Inflammatory macrophage treated with lipopolysaccharide for 4 hours (primary cell): ENCODE results near the gene STUM.
A peak's percentile ranks its signal among the peaks of the same experiment; 100 is the strongest.

Experiments
- DNase-seq: peaks from one replicate; pipeline ENCODE4 v3.0.0-alpha.2; 2020

Gene STUM

DNA sequence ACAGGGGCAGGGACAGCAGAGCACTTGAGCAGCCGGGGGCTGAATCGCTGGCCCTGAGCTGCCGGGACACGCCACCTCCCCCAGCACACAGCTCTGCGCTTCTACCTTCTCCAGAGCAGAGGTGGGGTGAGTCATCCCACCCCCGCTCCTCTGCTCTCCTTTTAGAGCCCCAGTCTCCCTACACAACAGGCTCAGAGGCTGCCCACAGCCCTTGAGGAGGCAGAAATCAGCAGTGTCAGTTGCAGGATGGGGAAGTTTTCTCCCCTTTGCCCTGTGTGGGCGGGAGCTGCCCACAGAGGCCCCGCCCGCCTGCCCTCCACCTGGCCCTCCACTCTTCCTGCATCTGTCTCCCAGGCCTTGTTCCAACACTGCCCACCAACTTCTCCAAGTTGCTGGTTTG, 94.6 kb downstream of the STUM start:
- peak; percentile 66 for DNase-seq

DNA sequence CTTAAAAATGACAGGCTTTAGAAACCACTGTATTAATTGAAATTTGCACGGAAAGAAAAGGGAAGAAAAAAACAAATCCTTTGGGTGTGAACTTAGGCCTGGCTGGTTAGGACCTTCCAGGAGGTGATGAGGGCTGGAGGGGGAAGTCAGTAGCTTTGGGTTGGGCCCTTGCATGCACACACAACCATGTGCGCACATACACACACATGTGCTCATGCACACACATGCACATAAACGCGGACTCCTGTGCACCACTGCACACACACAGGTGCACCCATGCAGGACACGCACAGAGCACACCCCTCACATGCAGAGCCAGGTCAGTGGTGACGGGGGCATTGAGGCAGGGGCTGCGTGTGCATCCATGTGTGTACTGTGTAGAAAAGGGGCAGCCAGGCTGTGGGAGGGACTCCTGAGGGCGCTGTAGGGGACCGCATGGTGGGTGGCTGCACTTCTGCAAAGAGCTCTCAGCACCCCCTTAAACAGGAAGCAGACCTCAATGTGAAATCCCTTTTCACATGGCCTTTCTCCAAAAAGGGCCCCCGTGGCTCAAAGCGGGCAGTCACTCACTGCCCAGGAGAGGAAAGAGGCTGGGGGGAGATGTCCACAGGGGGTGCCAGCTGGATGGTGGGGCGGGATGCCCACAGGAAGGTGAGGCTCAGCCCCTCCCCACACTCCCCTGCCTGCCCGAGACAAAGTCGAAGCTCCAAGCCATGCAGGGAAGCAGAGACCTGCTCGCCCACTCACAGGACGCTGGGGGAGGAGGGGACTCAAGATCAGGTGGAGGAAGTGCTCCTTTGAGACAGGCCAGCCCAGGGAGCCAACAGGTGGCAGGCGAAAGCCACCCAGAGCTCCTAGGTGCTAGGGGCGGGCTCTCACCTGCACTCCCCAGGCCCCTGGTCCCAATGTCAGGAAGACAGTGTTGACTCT, 95.3 kb downstream of the STUM start:
- peak; percentile 67 for DNase-seq

DNA sequence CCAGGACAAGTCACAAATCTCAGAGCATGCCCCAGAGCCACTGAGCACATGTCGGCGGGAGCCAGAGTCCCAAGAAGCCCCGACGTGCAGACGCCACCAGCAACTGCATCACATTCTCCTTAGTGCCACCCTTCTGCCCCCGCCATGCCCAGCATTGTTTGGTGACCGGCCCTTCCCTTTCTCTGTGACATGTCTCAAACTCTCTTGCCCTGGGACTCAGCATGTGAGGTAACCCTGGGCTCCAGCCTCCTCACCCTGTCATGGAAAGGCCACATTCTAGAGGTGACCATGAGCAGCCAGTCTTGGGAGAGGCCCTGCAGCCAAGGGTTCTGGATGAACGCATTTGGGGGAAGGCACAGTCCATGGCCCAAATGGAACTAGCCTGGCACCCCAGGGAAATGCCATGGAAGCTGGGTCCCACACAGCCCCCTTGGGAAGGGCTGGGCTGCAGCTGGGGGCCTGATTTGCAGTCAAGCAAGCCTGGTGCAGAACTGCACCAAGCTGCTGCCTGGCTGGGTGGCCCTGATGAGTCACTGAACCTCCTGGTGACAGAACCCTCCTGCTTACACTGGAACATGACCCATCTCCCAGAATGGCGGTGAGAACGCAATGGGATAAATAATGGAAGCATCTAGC, 96.1 kb downstream of the STUM start:
- DNase-seq = peak; percentile 31

DNA sequence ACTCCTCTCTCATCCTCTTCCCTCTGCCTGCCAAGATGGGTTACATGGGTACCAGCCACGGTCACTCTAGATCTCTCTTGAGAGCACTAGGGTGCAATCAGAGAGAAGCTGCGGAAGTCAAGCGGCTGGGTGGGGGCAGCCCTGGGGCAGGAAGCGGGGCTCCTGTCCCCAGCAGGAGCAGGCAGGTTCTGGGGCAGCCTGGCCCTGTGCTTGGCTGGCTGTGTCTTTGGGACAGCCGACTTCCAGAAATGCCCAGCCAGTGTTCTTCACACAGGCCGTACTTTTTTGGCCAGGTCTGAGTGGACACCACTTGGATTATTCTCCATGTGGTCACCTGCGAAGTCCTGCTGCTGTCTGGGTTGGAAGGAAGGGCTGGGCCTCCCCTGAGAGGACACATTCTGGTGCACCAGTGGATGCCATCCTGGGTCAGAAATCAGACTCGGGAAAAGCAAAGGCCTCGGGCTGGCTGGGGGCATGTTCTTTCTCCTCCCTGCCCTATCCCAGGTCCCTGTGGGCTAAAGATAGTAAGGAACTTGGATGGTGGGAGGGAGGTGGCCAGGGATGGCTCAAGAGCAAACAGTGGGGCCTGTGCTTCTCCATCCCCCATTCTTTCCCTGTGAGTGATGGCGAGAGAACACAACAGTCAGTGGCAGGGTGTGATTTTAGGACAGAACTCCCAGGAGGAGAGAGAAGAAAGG, 96.9 kb downstream of the STUM start:
- DNase-seq = no peak

DNA sequence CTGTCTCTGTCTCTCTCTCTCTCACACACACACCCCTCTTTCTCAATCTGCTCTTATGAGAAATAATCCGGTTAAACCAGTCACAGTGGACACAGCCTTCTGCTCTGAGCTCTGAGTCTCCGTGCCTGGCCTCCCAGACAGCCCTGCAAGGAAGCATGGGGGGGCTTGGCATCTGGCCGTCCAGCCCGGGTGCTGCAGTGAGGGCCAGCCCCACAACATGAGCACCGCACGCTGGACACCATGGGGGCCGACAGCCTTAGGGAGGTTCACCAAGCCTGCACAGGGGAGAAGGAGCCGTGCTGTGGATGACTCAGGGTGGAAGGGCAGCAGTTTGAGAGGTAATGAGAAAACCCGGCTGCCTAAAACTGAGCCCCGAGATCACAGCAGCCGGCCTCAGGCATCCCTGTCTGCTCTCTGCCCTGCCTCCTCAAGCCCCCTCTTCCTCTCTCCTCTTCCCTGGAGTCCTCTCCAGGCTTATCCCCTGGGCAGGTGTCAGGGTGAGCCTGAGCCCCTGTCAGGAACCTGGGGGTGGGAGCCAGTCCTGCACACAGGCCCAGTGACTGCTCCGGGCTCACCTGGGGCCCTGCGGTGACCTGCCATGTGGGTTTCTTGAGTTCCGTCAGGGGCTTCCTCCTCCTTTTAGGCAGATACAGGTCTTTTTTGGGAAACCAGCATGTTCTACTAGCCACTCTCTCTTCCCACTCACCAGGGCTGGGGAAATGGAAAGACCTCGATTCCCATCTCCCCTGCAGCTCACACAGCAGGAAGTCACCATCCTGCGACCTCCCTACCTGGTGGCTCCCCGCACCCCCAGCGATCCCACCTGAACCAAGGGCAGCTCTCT, 97.7 kb downstream of the STUM start:
- no peak for DNase-seq

DNA sequence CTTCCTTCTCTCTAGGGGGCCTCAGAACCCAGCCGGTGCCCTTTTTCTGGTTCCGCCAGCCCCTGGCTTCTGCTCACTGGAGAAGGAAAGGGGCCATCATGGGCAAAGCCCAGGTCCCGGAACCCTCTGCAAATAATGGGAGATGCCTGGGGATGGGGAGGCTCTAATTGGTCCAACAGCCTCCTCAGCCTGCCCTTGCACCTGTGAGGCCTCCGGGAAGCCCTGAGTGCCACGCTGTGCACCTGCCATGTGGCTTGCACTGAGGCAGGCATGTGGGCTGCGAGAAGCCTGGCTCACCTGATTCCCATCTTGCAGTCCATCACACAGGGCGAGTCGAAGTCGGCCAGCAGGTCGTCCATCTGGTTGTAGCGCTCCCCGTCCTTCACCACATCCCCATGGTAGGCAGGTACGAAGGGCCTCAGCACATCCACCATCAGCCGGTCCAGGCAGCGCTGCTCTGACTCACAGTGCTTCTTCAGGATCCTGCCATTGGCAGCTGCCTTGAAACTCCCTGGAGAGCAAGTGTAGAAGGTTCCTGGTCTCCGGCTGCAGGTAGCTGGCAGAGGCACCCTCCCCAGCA, 98.4 kb downstream of the STUM start:
- no peak for DNase-seq

DNA sequence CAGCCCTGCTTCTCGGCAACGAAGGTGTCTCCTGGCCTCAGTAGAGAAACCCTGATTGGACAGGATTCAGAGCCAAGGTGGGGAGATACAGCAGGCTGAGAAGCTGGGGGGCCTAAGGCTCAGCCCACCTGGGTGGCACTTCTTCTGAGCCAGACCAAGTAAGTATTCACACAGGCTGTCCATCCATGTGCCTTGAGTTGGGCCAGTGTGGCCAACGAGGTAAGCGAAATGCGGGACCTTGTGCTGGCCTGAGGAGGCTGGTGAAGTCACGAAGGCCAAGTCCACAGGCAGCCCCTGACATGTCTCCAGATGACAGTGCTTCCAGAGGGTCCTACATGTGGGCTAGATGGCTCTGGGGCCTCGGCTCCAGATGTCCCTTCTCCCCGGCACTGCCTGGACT, 99.2 kb downstream of the STUM start:
- DNase-seq = no peak

DNA sequence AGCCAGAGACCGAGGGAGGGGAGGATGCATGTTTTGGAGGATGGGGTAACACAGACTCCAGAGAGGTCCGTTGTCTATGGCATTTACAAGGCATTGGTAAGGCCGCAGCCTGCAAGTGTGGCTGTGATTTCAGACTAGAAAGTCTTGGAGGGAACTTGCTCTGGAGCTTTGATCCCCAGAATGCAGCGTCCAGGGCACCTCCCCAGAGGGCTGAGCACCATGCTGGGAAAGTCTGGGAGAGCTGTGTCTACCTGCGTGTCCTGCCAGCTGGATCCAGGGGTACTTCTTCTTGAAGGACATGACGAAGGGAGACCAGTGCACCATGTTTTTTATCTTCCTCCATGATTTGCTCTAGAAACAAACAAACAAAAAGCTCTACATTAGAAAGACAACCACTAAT, 99.9 kb downstream of the STUM start:
- DNase-seq = no peak

DNA sequence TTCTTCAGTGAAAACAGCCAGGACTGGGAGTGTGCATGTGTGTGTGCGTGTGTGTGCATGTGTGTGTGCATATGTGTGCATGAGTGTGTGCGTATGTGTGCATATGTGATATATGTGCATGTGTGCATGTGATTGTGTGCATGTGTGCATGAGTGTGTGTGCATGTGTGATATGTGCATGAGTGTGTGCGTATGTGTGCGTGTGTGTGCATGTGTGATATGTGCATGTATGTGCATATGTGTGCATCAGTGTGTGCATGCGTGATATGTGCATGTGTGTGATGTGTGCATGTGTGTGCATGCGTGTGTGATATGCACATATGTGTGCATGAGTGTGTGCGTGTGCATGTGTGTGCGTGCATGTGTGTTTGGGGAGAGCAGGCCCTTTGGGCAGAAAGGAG, 100.7 kb downstream of the STUM start:
- DNase-seq = no peak

DNA sequence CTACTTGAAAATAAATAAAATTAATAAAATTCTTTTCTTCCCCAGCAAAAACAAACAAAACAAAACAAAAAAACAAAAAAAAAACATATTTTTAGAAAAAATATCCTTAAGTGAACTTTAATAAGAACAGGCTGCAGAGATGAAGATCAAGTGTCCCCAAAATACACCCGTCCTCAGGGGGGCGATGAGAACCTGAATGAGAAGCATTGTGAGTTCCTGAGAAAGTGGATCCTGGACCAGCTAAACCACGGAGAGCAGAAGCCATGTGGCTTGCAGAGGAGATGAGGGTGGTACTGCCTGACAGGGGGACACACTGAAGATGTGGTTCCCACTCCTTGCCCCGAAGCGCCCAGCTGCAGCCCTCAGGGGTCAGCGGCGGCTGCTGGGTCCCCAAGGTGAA, 101.2 kb downstream of the STUM start:
- DNase-seq = no peak

DNA sequence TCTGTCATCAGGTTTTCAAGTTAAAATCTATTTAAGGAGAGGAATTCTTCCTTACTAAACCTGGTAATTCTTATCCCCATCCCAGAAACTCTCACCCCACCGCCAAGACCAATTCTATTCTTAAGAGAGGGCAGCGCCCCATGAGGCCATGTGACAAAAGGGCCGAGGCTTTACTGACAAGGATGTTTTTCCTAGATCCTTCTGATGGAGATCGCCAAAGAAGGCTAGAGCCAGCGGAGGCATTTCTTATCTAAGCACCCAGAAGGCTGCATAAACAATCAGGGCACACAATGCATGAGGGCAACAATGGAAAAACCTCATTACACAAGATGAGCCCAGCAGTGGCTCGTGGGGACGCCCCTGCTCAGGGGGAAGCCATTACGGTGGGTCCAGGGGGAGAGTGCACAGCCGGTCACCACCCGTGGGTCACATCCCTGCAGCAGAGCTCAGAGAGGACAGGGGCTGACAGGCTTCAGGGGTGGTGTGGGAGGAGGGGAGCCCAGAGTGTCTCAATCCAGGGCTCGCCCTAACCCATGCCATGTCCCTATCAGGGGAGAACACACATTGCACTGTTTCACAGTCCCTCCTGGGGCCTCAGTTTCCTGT, 101.8 kb downstream of the STUM start:
- peak; percentile 49 for DNase-seq

DNA sequence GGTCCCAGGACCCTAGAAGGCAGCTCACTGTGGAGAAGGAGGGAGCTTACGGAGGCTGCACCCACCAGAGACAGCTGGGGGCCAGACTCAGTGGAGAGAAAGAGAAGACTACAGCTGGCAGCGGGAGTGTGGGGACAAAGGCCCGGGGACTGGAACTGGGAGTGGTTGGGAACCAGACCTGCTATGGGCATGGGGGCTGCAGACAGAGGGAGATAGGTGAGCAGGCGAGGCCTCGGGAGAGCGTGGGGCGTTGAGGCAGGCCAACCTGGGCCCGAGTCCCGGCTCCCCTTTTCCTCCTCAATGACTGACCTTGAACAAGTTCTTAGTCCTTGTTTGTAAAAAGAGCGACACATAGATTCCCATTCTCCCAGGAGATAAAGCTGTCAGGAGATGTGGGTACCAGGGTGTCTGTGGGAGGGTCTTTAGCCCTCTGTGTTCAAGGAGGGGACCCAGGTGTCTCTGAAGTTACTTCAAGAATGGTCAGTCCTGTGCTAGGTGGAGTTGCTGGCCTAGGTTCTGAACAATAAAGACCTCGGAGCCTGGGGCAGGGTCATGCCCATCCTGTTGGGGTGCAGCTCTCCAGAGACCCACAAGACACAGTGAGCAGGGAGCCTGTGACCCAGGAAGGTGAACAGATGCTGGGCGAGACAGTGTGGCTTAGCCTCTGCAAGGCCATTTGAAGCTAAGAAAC, 102.6 kb downstream of the STUM start:
- DNase-seq = no peak

DNA sequence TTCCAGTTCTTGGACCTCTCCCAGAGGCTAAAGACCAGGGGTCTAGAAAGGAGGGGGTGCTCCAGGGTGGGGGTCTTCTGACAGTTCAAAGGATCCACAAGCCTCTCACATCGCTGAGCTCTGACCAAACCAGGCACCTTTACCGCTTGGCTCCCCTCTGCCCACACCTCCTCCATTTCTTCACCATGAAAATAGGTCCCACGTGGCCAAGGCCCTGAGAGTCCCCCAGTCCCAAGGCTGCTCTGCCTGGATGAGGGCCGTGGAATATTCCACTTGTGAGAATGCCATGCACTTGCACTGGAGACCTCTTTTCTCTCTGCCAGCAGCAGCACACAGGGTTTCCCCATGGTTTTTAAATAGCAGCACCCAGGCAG, 103.2 kb downstream of the STUM start:
- no peak for DNase-seq

DNA sequence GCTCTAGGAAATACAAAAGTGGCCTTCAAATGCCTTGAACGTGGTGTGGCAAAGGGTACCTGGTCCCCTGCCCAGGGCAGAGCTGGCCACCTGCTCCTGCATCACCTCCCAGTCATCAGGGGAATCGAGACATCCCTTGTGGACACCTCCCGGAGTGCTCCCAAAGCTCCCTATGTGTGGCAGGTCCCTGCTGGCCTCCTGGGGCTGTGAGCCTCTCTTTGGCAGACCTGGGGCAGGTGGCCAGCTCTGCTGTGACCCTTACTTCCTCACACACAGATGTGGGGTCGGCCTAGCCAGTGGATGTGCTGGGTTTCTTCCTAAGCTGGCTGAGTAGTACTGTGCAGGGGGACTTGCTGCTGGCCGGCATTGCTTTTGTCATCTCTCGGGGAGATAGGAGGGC, 104.0 kb downstream of the STUM start:
- no peak for DNase-seq

DNA sequence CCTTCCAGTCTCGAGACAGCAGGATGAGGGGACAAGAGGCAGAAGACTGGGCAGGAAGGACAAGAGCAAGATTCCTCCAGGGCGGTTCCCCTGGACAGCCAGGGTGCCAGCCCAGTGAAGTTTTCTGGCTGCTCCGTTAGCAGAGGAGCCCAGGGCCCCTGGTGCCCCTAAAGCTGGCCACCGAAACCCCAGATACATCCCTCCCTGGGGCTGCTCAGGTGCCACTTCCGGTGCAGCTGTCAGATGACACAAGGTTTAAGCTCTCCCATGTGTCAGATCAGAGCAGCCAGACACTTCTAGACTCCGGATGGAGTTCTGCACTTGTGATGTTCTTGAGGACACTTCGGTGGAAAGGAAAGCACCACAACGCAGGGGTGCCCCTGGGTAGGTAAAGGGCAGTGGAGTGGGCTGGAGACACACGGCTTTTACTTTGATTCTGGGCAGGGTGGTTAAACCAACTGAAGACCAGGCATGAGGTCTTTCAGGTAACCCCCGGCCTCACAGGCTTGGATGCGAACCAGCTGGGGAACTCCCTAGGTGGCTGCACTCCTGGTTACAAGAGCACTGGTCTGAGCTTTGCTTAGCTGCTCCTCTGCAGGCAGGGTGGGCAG, 104.9 kb downstream of the STUM start:
- no peak for DNase-seq

DNA sequence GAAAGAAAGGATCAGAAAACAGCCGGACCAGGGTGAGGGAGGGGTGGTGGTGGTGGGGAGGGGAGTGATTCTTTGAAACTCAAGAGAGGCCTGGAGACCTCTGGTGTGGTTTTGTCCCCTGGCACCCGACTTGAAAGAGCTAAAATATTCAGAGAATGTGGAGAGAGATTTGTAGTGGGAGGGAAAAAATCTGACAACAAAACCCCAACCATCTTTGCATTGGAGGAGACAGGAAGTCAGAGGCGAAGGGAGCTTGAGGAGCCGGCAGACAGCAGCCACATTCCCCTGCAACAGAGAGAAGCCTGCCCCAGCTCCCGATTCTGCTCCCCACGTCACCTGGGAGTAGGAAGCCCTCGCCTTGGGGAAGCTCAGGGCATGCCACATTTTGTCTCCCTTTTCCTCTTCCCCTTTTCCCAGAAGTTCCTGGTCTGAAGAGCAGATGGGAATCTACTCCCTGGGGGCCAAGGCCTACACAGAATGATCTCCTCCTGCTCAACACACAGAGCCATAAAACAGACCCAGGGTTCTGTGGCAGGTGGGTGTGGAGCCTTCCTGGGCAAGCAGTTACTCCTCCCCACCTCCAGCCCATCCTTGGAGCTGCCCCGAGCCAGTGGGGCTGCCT, 105.6 kb downstream of the STUM start:
- no peak for DNase-seq

DNA sequence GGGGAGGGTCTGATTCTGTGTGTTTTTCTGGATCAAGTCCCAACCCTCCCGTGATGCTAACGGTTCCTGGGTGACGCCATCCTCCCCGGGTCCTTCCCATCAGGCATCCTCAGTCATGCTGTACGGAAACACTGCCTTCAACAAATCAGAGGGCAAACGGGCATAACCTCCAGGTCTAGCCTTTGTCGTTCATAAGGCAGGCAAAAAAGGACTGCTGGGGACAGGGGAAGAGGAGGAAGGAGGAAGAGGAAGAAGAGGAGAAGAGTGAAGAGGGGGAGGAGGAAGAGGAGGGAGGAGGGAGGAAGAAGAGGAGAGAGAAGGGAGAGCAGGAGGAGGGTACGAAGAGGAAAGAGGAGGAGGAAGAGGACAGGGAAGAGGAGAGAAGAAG, 106.1 kb downstream of the STUM start:
- DNase-seq = no peak

DNA sequence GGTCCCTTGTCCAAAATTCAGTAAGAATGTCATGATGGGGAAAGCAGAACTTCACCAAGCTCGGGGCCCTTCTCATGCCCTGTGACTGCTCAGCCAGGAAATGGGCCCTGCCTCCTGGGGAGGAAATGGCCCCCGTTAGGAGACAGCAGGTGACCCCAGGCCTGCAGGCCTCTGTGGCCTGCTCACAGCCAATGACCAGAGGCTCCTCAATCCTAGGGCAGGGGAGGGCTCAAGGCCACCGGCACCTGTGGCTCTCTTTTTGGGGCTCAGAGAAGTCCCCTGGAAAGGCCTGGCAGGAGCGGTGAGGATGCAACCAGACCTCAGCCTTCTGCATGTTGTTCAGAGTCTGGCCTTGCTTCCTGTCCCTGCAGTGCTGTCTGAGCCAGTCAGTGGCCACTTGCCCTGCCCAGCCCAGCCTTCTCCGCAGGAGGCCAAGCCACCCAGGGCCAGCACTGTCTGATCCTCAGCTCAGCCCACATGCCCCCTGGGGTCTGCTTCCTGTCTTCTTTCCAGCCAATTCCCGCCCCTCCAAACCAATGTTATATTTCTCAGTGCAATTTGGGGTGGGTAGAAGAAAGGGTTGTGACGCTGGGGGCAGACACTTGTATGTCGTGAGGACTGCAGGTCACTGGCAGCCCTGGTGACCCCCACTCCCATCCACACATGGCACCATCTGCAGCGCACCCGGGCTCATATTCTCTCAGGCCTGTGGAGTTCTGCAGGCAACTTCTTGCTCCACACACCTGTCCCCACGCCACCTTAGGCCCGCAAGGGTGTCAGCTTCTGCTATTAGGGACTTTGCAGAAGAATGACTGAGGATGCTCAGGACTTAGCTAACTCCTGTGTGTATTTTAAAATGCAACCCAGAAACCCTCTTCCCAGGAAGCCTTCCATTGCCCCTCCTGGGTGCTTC, 106.9 kb downstream of the STUM start:
- DNase-seq = peak; percentile 38

DNA sequence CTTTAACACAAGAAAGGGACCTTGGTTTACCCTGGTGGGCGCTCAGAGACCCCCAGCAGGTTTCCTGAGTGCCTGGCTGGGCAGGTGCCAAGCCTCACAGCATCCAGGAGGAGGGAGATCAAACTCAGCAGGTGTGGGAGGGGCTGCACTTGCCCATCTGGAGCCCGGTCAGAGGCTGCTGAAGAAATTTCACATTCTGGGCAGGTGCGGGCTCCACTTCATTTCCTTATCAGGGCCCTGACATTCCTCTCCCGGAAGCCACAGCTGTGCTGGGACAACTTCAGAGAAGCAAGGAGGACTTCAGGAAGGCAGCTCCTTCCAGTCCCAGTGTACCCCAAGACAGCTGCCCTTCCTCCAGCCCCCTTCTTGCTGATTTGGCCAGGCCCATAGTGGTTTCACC, 107.6 kb downstream of the STUM start:
- DNase-seq = no peak
